ENCODE data around the gene UBN2.

- TF ChIP-seq ZNF423 (tag by site-specific recombination; IDR thresholded peaks at IDR 0.05) (no peak), CTCF (tag by site-specific recombination; IDR thresholded peaks at IDR 0.05) (no peak), YY2 (tag by site-specific recombination; IDR thresholded peaks at IDR 0.05) (no peak), ZNF560 (tag by site-specific recombination; IDR thresholded peaks at IDR 0.05; ENCODE audit: borderline replicate concordance) (no peak), ZNF221 (tag by site-specific recombination; IDR thresholded peaks at IDR 0.05; ENCODE audit: borderline replicate concordance) (no peak), ZNF311 (tag by site-specific recombination; IDR thresholded peaks at IDR 0.05; ENCODE audit: borderline replicate concordance) (no peak), YY1 (tag by site-specific recombination; IDR thresholded peaks at IDR 0.05) (no peak), MZF1 (tag by site-specific recombination; IDR thresholded peaks at IDR 0.05; ENCODE audit: borderline replicate concordance) (no peak), TCF7L2 (IDR thresholded peaks at IDR 0.05; ENCODE audit: borderline replicate concordance, low read depth, low read length) (no peak)
- TF ChIP-seq, protein P1, sequence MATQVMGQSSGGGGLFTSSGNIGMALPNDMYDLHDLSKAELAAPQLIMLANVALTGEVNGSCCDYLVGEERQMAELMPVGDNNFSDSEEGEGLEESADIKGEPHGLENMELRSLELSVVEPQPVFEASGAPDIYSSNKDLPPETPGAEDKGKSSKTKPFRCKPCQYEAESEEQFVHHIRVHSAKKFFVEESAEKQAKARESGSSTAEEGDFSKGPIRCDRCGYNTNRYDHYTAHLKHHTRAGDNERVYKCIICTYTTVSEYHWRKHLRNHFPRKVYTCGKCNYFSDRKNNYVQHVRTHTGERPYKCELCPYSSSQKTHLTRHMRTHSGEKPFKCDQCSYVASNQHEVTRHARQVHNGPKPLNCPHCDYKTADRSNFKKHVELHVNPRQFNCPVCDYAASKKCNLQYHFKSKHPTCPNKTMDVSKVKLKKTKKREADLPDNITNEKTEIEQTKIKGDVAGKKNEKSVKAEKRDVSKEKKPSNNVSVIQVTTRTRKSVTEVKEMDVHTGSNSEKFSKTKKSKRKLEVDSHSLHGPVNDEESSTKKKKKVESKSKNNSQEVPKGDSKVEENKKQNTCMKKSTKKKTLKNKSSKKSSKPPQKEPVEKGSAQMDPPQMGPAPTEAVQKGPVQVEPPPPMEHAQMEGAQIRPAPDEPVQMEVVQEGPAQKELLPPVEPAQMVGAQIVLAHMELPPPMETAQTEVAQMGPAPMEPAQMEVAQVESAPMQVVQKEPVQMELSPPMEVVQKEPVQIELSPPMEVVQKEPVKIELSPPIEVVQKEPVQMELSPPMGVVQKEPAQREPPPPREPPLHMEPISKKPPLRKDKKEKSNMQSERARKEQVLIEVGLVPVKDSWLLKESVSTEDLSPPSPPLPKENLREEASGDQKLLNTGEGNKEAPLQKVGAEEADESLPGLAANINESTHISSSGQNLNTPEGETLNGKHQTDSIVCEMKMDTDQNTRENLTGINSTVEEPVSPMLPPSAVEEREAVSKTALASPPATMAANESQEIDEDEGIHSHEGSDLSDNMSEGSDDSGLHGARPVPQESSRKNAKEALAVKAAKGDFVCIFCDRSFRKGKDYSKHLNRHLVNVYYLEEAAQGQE (tag by site-specific recombination; IDR thresholded peaks at IDR 0.05), result no peak
- TF ChIP-seq, protein P2, sequence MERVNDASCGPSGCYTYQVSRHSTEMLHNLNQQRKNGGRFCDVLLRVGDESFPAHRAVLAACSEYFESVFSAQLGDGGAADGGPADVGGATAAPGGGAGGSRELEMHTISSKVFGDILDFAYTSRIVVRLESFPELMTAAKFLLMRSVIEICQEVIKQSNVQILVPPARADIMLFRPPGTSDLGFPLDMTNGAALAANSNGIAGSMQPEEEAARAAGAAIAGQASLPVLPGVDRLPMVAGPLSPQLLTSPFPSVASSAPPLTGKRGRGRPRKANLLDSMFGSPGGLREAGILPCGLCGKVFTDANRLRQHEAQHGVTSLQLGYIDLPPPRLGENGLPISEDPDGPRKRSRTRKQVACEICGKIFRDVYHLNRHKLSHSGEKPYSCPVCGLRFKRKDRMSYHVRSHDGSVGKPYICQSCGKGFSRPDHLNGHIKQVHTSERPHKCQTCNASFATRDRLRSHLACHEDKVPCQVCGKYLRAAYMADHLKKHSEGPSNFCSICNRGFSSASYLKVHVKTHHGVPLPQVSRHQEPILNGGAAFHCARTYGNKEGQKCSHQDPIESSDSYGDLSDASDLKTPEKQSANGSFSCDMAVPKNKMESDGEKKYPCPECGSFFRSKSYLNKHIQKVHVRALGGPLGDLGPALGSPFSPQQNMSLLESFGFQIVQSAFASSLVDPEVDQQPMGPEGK (tag by site-specific recombination; IDR thresholded peaks at IDR 0.05), result no peak
These were observed 28.1 kb downstream of the UBN2 start for GRCh38 chr7:139259142-139259541.
